ENCODE measurements around the gene VRK1. TPM values are rescaled to one million over a fixed set of nuclear protein-coding genes. Genes with fewer than 3 reads are reported as not detected.

The VRK1 gene
- polyA plus RNA-seq, 3 donors: 2.5 to 7.0 (median 5.8) TPM

DNA sequence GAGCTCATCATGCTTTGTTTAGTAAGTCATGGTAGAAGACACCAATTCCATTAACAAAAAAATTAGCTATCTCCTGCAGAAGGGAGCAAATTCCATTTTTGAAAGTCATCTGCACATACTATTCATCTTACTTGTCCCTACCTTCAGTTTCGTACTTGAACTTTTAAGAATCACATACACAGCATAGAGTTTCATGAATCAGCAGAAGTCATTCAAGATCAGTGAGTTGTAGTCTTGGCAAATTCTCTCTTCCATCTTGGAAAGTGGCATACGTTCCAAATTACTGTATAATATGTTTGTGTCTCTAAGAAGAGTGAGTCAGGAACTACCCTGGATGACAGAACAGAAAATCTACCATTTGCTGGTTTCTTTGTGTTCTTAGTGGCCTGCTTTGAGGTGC, 14.1 kb downstream of the VRK1 start:
- 65 to 90% (median 83%) methylated on average over 2 of the region's 2 CpGs for WGBS, 3 donors

DNA sequence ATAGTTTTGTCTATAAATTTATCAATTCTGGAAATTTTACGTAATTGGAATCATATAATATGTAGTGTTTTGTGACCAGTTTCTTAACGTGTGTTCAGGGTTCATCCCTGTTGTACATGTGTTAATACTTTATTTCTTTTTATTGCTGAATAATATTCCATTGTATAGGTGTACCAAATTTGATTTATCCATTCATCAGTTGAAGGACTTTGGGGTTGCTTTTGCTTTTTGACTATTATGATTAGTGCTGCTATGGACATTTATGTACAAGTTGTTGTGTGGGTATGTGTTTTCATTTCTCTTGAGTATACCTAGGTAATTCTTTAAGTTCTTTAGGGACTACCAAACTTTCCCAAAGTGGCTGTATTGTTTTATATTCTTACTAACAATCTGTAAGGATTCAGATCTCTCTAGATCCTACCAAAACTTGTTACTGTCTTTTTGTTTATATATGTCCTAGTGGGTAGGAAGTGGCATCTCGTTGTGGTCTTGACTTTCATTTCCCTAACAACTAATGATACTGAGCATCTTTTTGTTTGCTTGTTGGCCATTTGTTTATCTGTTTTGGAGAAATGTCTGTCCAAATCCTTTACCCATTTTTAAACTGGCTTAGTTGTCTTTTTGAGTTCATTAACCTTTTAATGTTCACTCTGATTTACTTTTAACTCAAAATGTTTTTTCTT, 14.9 kb downstream of the VRK1 start:
- no peak overlapping the region for H3K27ac ChIP-seq (ENCODE audit: low read depth, low read length)
- 75 to 93% (median 75%) methylated on average over 3 of the region's 3 CpGs for WGBS, 3 donors

More for the DNA sequence above, 14.1 kb downstream of the VRK1 start:
- no peak overlapping the region for H3K27ac ChIP-seq (ENCODE audit: low read depth, low read length)

- H3K27ac ChIP-seq (ENCODE audit: low read depth, low read length): no peak overlapping the region
- WGBS, 3 donors: 64 to 87% (median 73%) methylated on average over 3 of the region's 3 CpGs
These were observed 19.1 kb downstream of the VRK1 start for GRCh38 chr14:96816281-96816680.

DNA sequence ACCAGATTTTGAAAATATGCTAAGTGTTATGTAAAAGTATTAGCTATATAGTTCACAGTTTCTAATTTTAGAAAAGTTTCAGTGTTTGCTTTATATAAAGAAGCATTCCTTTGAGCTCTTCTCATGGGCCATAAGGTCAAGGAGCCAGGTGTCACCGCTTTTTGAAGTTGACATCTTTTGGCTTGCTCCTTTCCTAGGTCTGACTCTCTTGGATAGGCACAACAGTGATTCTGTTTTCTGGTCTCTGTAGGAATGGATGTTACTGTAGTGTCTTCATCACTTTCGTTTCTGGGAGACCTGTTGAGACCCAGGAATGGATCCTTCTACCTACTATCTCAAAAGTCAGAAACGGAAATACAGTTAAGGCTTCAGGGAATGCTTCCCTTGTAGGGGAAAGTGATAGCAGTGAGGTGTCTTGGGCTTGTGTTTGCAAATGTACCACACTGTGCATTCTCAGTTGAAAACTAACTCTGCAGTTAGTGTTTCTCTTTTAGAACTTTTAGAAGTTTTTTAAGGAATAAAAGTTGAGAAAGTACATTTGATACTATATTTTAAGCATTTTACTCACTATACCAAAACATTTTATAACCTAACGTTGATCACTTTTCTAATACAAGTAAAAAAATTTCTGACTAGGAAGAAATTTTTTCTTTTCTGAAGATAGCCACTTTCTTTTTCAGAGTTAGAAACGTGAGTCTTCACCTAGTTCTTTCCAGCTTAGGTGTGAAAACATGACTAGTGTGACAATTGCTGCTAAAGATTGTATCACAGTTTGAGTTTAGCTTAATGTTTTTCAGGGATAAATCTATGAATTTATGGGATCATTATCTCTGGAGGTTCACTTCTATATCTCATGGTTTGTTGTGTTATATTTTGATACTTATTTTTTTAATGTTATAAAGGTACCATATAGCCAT, 20.8 kb downstream of the VRK1 start:
- 71 to 87% (median 82%) methylated on average over 5 of the region's 5 CpGs for WGBS, 3 donors
- H3K27ac ChIP-seq (ENCODE audit: low read depth, low read length): no peak overlapping the region

DNA sequence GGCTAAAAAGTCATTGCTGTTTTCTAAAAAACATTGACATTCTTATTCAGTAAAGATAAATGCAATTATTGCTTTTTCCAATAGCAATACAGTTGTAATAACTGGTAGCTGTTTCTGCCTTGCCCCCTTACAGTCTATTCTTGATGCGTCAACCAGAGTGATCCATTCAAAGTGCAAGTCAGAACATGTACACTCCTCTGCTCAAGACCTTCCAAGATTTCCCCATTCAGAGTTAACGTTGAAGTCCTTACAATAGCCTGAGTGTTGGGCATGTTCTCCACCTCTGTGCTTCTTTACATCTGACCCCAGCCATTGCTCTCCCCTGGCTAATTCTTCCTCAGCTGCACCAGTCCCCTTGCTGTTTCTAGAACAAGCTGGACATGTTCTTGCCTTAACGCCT, 24.3 kb downstream of the VRK1 start:
- 91 to 97% (median 92%) methylated on average over 3 of the region's 3 CpGs for WGBS, 3 donors
- H3K27ac ChIP-seq (ENCODE audit: low read depth, low read length): no peak overlapping the region

DNA sequence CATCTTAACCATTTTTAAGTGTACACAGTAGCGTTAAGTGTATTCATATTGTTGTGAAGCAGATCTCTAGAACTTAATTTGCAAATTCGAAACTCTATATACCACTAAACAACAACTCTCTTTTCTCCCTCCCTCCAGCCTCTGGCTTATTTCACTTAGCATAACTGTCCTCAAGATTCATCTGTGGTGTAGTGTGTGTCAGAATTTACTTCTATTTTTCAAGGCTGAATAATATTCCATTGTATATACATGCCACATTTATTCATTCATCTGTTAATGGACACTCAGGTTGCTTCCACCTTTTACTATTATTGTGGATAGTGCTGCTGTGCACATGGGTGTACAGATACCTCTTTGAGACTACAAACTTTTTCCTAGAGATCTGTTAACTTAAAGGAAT, 26.5 kb downstream of the VRK1 start:
- WGBS, 3 donors: 96 to 97% (median 96%) methylated on average over 2 of the region's 2 CpGs
- H3K27ac ChIP-seq (ENCODE audit: low read depth, low read length): no peak overlapping the region

DNA sequence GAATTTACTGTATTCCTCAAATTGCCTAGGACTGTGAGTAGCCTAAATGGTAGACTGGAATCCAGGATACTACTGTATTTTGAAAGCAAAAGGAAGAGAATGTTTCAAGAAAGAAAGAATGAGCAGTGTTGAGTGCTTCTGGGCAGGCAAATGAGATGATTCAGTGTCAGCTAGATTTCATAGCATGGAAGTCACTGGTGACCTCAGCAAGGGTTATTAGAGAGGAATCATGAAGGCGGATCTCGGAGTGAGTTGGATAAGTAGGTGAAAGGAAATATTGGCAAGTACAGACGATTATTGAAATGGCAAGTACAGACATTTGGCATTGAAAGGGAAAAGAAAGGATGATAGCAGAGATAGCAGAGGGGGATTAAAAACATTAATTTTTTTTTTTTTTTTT, 27.1 kb downstream of the VRK1 start:
- 77 to 87% (median 82%) methylated on average over 3 of the region's 3 CpGs for WGBS, 3 donors

GRCh38 chr14:96826818-96827217, 29.6 kb downstream of the VRK1 start:
- no peak overlapping the region for H3K27ac ChIP-seq (ENCODE audit: low read depth, low read length)
- 51 to 60% (median 54%) methylated on average over 2 of the region's 2 CpGs for WGBS, 3 donors

More for the DNA sequence above, 27.1 kb downstream of the VRK1 start:
- H3K27ac ChIP-seq (ENCODE audit: low read depth, low read length): no peak overlapping the region

GRCh38 chr14:96827290-96827689, 30.1 kb downstream of the VRK1 start:
- WGBS, 3 donors: 50 to 77% (median 68%) methylated on average over 3 of the region's 3 CpGs
- H3K27ac ChIP-seq (ENCODE audit: low read depth, low read length): no peak overlapping the region

DNA sequence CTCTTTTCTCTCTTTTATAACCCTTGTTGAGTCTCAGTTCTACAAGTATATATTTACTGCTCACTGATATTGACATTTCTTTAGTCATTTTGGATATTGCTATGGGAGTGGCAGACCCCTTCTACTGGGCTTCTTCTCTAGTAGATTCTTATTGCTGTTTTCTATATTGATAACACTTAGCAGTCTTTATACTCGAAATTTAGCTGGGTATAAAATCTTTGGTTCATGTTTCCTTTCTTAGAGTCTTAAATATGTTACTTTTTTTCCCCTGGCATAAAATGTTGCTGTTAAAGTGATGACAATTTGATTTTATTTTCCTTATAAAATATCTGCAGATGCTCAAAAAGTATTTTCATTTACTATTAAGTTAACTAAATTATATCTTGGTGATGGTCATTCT, 32.6 kb downstream of the VRK1 start:
- no peak overlapping the region for H3K27ac ChIP-seq (ENCODE audit: low read depth, low read length)
- 89 to 98% (median 94%) methylated on average over 1 of the region's 1 CpG for WGBS, 3 donors

- WGBS, 3 donors: 61 to 80% (median 64%) methylated on average over 1 of the region's 1 CpG
- no peak overlapping the region for H3K27ac ChIP-seq (ENCODE audit: low read depth, low read length)
These were observed 33.8 kb downstream of the VRK1 start for GRCh38 chr14:96830946-96831345.

- 91 to 93% (median 92%) methylated on average over 2 of the region's 2 CpGs for WGBS, 3 donors
- no peak overlapping the region for H3K27ac ChIP-seq (ENCODE audit: low read depth, low read length)
These were observed 35.2 kb downstream of the VRK1 start for GRCh38 chr14:96832351-96832750.

GRCh38 chr14:96838449-96838848, 41.3 kb downstream of the VRK1 start:
- 94 to 99% (median 96%) methylated on average over 4 of the region's 4 CpGs for WGBS, 3 donors
- H3K27ac ChIP-seq (ENCODE audit: low read depth, low read length): no peak overlapping the region

DNA sequence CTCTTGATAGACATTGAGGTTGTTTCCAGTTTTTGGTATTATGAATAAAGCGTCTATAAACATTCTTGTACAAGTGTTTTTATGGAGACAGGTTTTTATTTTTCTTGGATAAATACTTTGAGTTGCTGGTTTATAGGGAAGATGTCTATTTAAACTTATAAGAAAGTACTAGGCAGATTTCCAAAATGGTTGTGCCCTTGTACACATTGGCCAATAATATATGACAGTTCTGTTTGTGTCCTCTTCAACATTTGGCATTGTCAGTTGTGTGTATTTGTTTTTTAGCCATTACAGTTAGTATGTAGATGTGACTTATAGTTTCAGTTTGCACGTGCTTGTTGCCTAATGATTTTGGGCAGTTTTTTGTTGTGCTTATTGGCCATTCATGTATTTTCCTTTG, 42.1 kb downstream of the VRK1 start:
- 83 to 92% (median 91%) methylated on average over 2 of the region's 2 CpGs for WGBS, 3 donors
- no peak overlapping the region for H3K27ac ChIP-seq (ENCODE audit: low read depth, low read length)

DNA sequence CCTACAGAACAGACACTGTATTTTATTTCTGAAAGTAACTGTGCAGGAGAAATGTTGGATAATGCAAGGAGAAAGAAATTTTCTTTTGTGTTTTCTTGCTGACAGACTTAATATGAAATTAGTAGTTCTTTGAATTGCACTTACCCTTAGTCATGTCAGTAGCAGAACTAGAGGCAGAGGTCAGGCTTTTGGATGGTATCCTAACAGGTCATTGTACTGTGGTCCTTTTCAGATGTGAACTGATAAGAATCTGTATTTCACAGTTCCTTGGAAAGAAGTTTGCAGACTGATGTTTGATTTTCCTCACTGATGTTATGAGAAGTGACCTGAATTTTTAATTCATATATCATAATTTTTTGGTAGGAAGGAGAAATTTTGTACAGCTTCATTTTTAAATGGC, 46.0 kb downstream of the VRK1 start:
- H3K27ac ChIP-seq (ENCODE audit: low read depth, low read length): no peak overlapping the region

GRCh38 chr14:96844857-96845570, 47.8 kb downstream of the VRK1 start:
- 89 to 96% (median 95%) methylated on average over 1 of the region's 1 CpG for WGBS, 3 donors
- no peak overlapping the region for H3K27ac ChIP-seq (ENCODE audit: low read depth, low read length)

- H3K27ac ChIP-seq (ENCODE audit: low read depth, low read length): no peak overlapping the region
- 83 to 92% (median 86%) methylated on average over 1 of the region's 1 CpG for WGBS, 3 donors
These were observed 50.3 kb downstream of the VRK1 start for GRCh38 chr14:96847451-96847850.

DNA sequence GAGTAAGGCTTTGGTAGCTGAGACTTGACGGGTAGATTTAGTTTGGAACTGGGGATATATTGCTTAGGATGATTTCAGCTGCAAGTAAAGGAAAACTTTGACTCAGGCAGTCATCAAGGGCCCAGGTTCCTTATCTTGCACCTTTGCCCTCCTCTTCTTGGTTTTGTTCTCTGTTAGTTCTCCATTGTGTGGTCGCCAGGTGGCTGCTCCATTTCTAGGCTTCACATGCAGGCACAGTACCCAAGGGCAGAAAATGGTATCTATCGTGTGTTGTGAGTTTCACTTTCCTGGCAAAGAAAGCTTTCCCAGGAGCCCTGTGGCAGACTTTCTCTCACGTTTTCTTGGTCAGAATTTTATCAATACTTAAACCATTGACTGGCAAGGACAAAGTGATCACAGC, 50.8 kb downstream of the VRK1 start:
- 91 to 92% (median 92%) methylated on average over 4 of the region's 4 CpGs for whole genome bisulfite sequencing, 3 donors
- H3K27ac ChIP-seq (ENCODE audit: low read depth, low read length): no peak overlapping the region

- no peak overlapping the region for H3K27ac ChIP-seq (ENCODE audit: low read depth, low read length)
These were observed 52.6 kb downstream of the VRK1 start for GRCh38 chr14:96849733-96850132.

Data from adipose tissue (tissue), 3 donors.